Nephron (organoid): ENCODE data around the gene EPHB2.

Source experiments
- H3K27ac Mint-ChIP-seq, 3 experiments: 2 replicates each; pipeline ENCODE4 v1.8.0; 2020; ENCODE audit warnings: mixed read lengths in 3 of 3, mild to moderate bottlenecking in 2 of 3, moderate library complexity in 1 of 3
- H3K27me3 Mint-ChIP-seq: 2 replicates; pipeline ENCODE4 v1.8.0; 2021; ENCODE audit warnings: low read depth, mild to moderate bottlenecking, moderate library complexity, mixed read lengths
- H3K36me3 Mint-ChIP-seq: 2 replicates; pipeline ENCODE4 v1.8.0; 2020; ENCODE audit warnings: low read depth, mixed read lengths
- H3K4me1 Mint-ChIP-seq: 2 replicates; pipeline ENCODE4 v1.8.0; 2020; ENCODE audit warnings: mixed read lengths
- H3K4me3 Mint-ChIP-seq, 3 experiments: 2 replicates each; pipeline ENCODE4 v1.8.0; 2020; ENCODE audit warnings: mild to moderate bottlenecking in 3 of 3, mixed read lengths in 3 of 3, moderate library complexity in 2 of 3
- H3K9me3 Mint-ChIP-seq: 2 replicates; pipeline ENCODE4 v1.8.0; 2020; ENCODE audit warnings: mixed read lengths
- TF ChIP-seq, protein P1 (sequence below), 3 experiments: fragments of 200-600 bp; sonication (generic); IDR thresholded peaks; one replicate each; pipeline ENCODE4 v1.5.0; 2021; ENCODE audit warnings: antibody characterized with exemption in 3 of 3; ENCODE audit not compliant: unreplicated experiment in 3 of 3

EPHB2 gene

DNA sequence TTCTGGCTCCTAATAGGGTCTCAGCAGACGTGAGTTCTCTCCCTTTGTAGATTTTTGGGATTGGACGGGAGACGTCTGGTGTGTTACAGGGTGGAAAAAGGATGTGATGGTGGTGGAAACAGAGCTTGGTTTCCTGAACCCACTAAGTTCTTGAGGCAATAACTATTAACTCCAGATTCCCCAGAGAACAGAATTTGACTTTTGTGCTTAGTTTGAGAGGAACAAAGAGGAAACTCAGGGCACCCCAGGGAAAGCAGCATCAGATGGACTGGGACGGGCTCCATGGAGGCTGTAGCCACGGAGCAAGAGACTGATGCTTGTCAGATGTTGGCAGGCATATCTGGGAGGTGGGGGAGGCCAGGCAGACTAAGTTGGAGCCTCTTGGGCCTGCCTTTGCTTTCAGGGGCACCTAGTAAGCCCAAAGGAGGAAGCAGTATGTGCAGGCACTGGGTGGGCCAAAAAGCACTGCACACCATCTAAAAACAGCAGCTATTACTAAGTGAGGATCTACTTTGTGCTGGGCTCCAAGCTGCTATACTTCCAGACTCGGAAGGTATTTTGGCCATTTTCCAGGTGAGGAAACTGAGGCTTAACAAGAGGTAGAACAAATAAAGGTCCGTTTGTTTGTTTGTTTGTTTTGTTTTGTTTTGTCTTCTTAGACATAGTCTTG is 66.9 kb downstream of the EPHB2 start:
- Mint-ChIP-seq H3K36me3 (no peaks in the 10 kb centered on the region), H3K9me3 (no peaks in the 10 kb centered on the region), H3K4me1 (peaks cover 83% of the 10 kb centered on the region), H3K27me3 (peaks cover 5% of the 10 kb centered on the region), H3K27ac (peak overlapping the region in 2 of 3 experiments; percentile 85 to 95), H3K4me3 (no peak overlapping the region)
- TF ChIP-seq, protein P1, sequence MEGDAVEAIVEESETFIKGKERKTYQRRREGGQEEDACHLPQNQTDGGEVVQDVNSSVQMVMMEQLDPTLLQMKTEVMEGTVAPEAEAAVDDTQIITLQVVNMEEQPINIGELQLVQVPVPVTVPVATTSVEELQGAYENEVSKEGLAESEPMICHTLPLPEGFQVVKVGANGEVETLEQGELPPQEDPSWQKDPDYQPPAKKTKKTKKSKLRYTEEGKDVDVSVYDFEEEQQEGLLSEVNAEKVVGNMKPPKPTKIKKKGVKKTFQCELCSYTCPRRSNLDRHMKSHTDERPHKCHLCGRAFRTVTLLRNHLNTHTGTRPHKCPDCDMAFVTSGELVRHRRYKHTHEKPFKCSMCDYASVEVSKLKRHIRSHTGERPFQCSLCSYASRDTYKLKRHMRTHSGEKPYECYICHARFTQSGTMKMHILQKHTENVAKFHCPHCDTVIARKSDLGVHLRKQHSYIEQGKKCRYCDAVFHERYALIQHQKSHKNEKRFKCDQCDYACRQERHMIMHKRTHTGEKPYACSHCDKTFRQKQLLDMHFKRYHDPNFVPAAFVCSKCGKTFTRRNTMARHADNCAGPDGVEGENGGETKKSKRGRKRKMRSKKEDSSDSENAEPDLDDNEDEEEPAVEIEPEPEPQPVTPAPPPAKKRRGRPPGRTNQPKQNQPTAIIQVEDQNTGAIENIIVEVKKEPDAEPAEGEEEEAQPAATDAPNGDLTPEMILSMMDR (IDR thresholded peaks at IDR 0.05; ENCODE audit: unreplicated experiment in 3 of 3) = no peak

DNA sequence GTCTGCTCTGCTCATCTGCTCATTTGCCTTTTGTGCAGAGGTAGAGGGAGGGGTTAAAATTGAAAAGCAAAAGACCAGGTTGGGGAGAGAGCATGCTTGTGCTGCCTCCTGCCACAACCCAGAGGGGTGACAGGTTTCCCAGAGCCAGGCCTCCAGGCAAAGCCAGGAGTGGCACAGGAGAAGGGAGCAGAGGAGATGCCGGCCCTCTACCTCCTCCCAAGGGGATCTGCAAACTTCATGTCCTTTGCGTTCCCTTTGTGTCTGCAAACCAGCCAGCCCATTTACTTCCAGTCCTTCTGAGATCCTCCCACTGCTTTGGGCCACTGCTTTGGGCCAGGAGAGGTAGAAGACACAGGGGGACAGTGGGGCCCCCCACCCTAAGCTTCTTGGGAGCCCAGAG is 67.8 kb downstream of the EPHB2 start:
- Mint-ChIP-seq H3K9me3 (no peaks in the 10 kb centered on the region), H3K4me1 (peaks cover 78% of the 10 kb centered on the region), H3K27me3 (peaks cover 5% of the 10 kb centered on the region), H3K4me3 (no peak overlapping the region), H3K27ac (peak overlapping the region in 2 of 3 experiments; percentile 80 to 95), H3K36me3 (no peaks in the 10 kb centered on the region)
- TF ChIP-seq, protein P1 (IDR thresholded peaks at IDR 0.05; ENCODE audit: unreplicated experiment in 3 of 3) = no peak

DNA sequence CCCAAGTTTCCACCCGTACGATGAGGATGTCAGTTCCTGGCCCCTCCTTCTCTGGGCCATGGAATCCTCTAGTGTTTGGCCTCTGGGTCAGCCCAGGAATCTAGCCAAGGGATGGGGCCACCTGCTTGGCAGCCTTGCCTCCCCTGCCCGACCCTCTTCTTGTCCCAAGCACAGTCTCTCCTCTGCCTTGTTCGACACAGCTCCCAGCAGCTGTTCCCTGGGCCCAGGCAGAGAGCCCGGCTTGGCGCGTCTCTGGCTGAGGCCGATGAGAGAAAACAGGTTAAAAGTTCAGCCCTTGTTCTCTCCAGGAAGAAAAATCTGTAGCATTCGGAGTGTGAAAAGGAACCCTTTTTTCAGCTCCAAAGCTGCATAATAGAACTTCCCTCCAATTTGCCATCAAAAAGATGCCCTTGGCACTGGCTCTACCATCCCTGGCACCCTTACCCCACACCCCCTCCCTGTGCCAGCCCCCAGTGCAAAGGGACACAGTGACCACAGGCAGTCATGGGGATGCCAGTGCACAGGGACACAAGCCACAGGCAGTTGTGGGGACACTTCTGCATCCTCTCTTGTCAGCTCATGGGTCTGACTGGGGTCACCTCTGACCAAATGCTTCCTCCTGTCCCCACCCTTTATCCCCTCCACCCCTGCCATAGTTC is 68.4 kb downstream of the EPHB2 start:
- H3K27me3 Mint-ChIP-seq = peaks cover 5% of the 10 kb centered on the region
- peak overlapping the region in 2 of 3 experiments; percentile 80 to 95 for H3K27ac Mint-ChIP-seq
- peaks cover 72% of the 10 kb centered on the region for H3K4me1 Mint-ChIP-seq
- no peaks in the 10 kb centered on the region for H3K9me3 Mint-ChIP-seq
- TF ChIP-seq, protein P1 (IDR thresholded peaks at IDR 0.05; ENCODE audit: unreplicated experiment in 3 of 3) = no peak
- peak overlapping the region in 2 of 3 experiments; percentile 32 to 53 for H3K4me3 Mint-ChIP-seq
- H3K36me3 Mint-ChIP-seq = no peaks in the 10 kb centered on the region

DNA sequence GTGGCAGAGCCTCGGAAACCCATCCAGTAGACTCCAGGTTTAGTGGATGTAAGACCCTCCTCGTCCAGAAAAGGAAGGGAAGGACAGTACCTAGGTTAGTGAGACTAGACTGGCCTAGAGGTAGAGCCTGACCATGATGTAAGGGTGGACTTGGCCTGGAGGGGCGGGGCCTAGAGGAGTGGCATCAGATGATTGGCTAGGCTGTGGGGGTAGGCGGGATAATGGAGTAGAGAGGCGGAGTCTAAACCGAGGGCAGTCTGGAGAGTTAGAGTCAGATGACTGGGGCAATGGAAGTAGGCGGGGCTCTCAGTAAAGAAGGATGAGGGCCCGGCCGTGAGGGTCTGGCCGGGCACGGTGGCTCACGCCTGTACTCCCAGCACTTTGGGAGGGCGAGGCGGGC is 70.1 kb downstream of the EPHB2 start:
- H3K4me3 Mint-ChIP-seq = no peak overlapping the region
- H3K27me3 Mint-ChIP-seq = peaks cover 5% of the 10 kb centered on the region
- no peaks in the 10 kb centered on the region for H3K9me3 Mint-ChIP-seq
- TF ChIP-seq, protein P1 (IDR thresholded peaks at IDR 0.05; ENCODE audit: unreplicated experiment in 3 of 3) = no peak
- H3K4me1 Mint-ChIP-seq = peaks cover 56% of the 10 kb centered on the region
- no peak overlapping the region for H3K27ac Mint-ChIP-seq
- H3K36me3 Mint-ChIP-seq = no peaks in the 10 kb centered on the region

DNA sequence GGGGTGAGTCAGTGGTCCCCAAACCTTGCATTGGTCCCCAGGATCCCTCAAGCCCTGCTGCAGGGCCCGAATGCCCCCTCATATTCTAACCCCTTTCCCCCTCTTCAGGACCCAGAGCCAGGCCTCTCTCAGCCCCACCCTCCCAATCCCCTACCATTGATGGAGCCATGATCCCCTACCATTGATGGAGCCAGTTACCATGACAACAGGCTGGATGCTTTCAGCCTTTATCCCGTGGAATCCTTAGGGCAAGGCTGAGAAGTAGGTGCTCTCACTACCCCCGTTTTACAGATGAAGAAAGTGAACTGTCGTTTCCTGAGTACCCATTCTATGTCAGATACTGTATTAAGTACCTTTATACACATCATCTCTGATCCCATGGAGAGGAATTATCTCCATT is 70.8 kb downstream of the EPHB2 start:
- Mint-ChIP-seq H3K27me3 (peaks cover 5% of the 10 kb centered on the region), H3K27ac (no peak overlapping the region), H3K36me3 (no peaks in the 10 kb centered on the region), H3K9me3 (no peaks in the 10 kb centered on the region), H3K4me3 (no peak overlapping the region), H3K4me1 (peaks cover 50% of the 10 kb centered on the region)
- TF ChIP-seq, protein P1 (IDR thresholded peaks at IDR 0.05; ENCODE audit: unreplicated experiment in 3 of 3) = no peak

DNA sequence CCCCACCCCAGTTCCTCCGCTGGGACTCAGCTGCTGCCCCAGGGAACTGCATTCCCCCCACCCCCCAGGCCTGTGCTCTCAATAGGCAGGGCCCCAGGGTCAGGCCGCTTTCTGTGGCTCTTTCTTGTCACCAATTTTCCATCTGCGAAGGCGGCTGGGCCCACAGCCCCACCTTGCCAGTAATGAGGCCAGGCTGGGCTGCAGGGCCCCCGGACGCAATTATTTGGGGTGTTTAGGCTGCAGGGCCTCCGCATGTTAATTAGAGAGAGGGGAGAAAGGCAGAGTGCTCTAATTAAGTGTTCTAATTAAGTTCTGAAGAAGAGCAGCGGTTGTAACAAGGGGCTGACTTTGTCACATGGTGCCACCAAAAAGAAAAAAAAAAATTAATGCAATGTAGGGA is 71.8 kb downstream of the EPHB2 start:
- H3K4me3 Mint-ChIP-seq = no peak overlapping the region

More for the DNA sequence above, 71.8 kb downstream of the EPHB2 start:
- H3K4me1 Mint-ChIP-seq = peaks cover 50% of the 10 kb centered on the region
- peaks cover 5% of the 10 kb centered on the region for H3K27me3 Mint-ChIP-seq
- H3K9me3 Mint-ChIP-seq = no peaks in the 10 kb centered on the region
- TF ChIP-seq, protein P1 (IDR thresholded peaks at IDR 0.05; ENCODE audit: unreplicated experiment in 3 of 3) = no peak
- no peak overlapping the region for H3K27ac Mint-ChIP-seq
- no peaks in the 10 kb centered on the region for H3K36me3 Mint-ChIP-seq
